IMR-90 (cell line): ENCODE results near the gene TMEM223. TPM values are rescaled to one million over a fixed set of nuclear protein-coding genes. Genes with fewer than 3 reads are reported as not detected.
A peak's percentile ranks its signal among the peaks of the same experiment; 100 is the strongest.

Experiments
- ATAC-seq: fragments of 200-7000 bp; cut with Tn5 transposase; 2 replicates; pipeline ENCODE4 v1.9.1; 2020; ENCODE audit warnings: low read depth, mild to moderate bottlenecking, moderate library complexity
- BruUV-seq: library from RNA; stranded (reverse); fragments of 400-500 nt; replicated peaks from 2 replicates; lab custom pipeline; 2021; lab: Mats Ljungman, UMichigan
- CTCF ChIA-PET: fragments of 300-600 bp; formaldehyde crosslinking; extraction: SDS; loops from one replicate; lab custom pipeline; 2021; ENCODE audit warnings: antibody characterized with exemption; lab: Yijun Ruan, JAX
- POLR2A ChIA-PET: fragments of 300-600 bp; sonication (Branson Sonifier 250); formaldehyde crosslinking; loops from one replicate; lab custom pipeline; 2022; ENCODE audit warnings: antibody characterized with exemption; ENCODE audit not compliant: unreplicated experiment; lab: Charles Lee
- DNase-seq: peaks from one replicate; pipeline ENCODE4 v3.0.0; 2013
- H2AFZ ChIP-seq: replicated peaks from 2 replicates; pipeline ENCODE3; 2013; ENCODE audit warnings: low read length, mild to moderate bottlenecking; ENCODE audit not compliant: poor library complexity
- H2AK5ac ChIP-seq: 2 replicates; pipeline ENCODE4 v1.6.1; 2013; ENCODE audit warnings: low read depth, low read length, inconsistent platforms
- H2AK9ac ChIP-seq: replicated peaks from 2 replicates; pipeline ENCODE3; 2013; ENCODE audit warnings: mild to moderate bottlenecking, low read depth, low read length, moderate library complexity; ENCODE audit not compliant: poor library complexity
- H2BK120ac ChIP-seq: 2 replicates; pipeline ENCODE4 v1.6.1; 2013; ENCODE audit warnings: low read depth, low read length, inconsistent platforms
- H2BK15ac ChIP-seq: 3 replicates; pipeline ENCODE4 v1.6.1; 2013; ENCODE audit warnings: low read depth, low read length, inconsistent platforms
- H2BK20ac ChIP-seq: 2 replicates; pipeline ENCODE4 v1.6.1; 2013; ENCODE audit warnings: low read depth, mild to moderate bottlenecking, inconsistent platforms, low read length, moderate library complexity
- H2BK5ac ChIP-seq: 2 replicates; pipeline ENCODE4 v1.6.1; 2013; ENCODE audit warnings: mild to moderate bottlenecking, low read depth, low read length, inconsistent platforms; ENCODE audit not compliant: poor library complexity, severe bottlenecking
- H3K14ac ChIP-seq: replicated peaks from 2 replicates; pipeline ENCODE4 v1.6.1; 2013; ENCODE audit warnings: low read depth, low read length, inconsistent platforms
- H3K18ac ChIP-seq: 2 replicates; pipeline ENCODE4 v1.6.1; 2013; ENCODE audit warnings: low read depth, low read length, control low read depth
- H3K23ac ChIP-seq: 2 replicates; pipeline ENCODE4 v1.6.1; 2013; ENCODE audit warnings: low read depth, low read length, inconsistent platforms
- H3K27ac ChIP-seq: 2 replicates; pipeline ENCODE4 v1.5.1; 2013; ENCODE audit warnings: mild to moderate bottlenecking, control low read depth, low read length; ENCODE audit not compliant: insufficient read depth
- H3K27me3 ChIP-seq: 2 replicates; pipeline ENCODE4 v1.6.1; 2013; ENCODE audit warnings: low read length; ENCODE audit not compliant: control insufficient read depth, insufficient read depth
- H3K36me3 ChIP-seq: 2 replicates; pipeline ENCODE4 v1.6.1; 2013; ENCODE audit warnings: low read length, mixed read lengths; ENCODE audit not compliant: control insufficient read depth, insufficient read depth
- H3K4ac ChIP-seq: 2 replicates; pipeline ENCODE4 v1.6.1; 2013; ENCODE audit warnings: low read depth, low read length, inconsistent platforms
- H3K4me1 ChIP-seq: 2 replicates; pipeline ENCODE4 v1.6.1; 2013; ENCODE audit warnings: low read length, mixed read lengths; ENCODE audit not compliant: control insufficient read depth, insufficient read depth
- H3K4me2 ChIP-seq: 2 replicates; pipeline ENCODE4 v1.6.1; 2013; ENCODE audit warnings: low read depth, mild to moderate bottlenecking, control low read depth, low read length, moderate library complexity
- H3K4me3 ChIP-seq: 2 replicates; pipeline ENCODE4 v1.5.1; 2013; ENCODE audit warnings: low read depth, mild to moderate bottlenecking, control low read depth, low read length, moderate library complexity; ENCODE audit not compliant: insufficient read depth
- H3K56ac ChIP-seq: 2 replicates; pipeline ENCODE4 v1.6.1; 2013; ENCODE audit warnings: low read length, inconsistent platforms; ENCODE audit not compliant: insufficient read depth; ENCODE audit errors: extremely low read depth
- H3K79me1 ChIP-seq, 2 experiments: 2 replicates each; pipeline ENCODE4 v1.6.1; 2013; ENCODE audit warnings: low read length in 2 of 2, inconsistent platforms in 1 of 2, low read depth in 1 of 2
- H3K9ac ChIP-seq: 2 replicates; pipeline ENCODE4 v1.6.1; 2013; ENCODE audit warnings: low read depth, low read length, control low read depth
- H3K9me1 ChIP-seq: 2 replicates; pipeline ENCODE4 v1.6.1; 2013; ENCODE audit warnings: low read length, inconsistent platforms; ENCODE audit not compliant: insufficient read depth
- H3K9me3 ChIP-seq: 2 replicates; pipeline ENCODE4 v1.6.1; 2013; ENCODE audit warnings: low read length; ENCODE audit not compliant: control insufficient read depth, insufficient read depth
- H4K20me1 ChIP-seq: 2 replicates; pipeline ENCODE4 v1.6.1; 2013; ENCODE audit warnings: low read length, inconsistent platforms; ENCODE audit not compliant: insufficient read depth
- H4K5ac ChIP-seq: 2 replicates; pipeline ENCODE4 v1.6.1; 2013; ENCODE audit warnings: mild to moderate bottlenecking, low read depth, low read length, control low read depth
- H4K8ac ChIP-seq, 2 experiments: 2 replicates each; pipeline ENCODE4 v1.6.1; 2013; ENCODE audit warnings: low read depth in 2 of 2, low read length in 2 of 2, control low read depth in 1 of 2, inconsistent platforms in 1 of 2
- H4K91ac ChIP-seq: 2 replicates; pipeline ENCODE4 v1.6.1; 2013; ENCODE audit warnings: low read depth, low read length, inconsistent platforms; ENCODE audit not compliant: insufficient read depth
- BHLHE40 ChIP-seq: fragments of 150-350 bp; IDR thresholded peaks from 2 replicates; pipeline ENCODE4 v1.6.1; 2016; ENCODE audit warnings: mild to moderate bottlenecking, low read depth, low read length
- CEBPB ChIP-seq: IDR thresholded peaks from 2 replicates; pipeline ENCODE4 v1.6.1; 2012; ENCODE audit warnings: low read depth, low read length, improper control_type of control experiment
- CHD1 ChIP-seq: IDR thresholded peaks from 2 replicates; pipeline ENCODE4 v1.6.1; 2012; ENCODE audit warnings: low read depth, low read length, improper control_type of control experiment
- FOS ChIP-seq: fragments of 150-350 bp; IDR thresholded peaks from 2 replicates; pipeline ENCODE4 v1.6.1; 2016; ENCODE audit warnings: low read depth, low read length
- MAFK ChIP-seq: IDR thresholded peaks from 2 replicates; pipeline ENCODE4 v1.6.1; 2012; ENCODE audit warnings: low read depth, low read length, improper control_type of control experiment
- MAZ ChIP-seq: IDR thresholded peaks from 2 replicates; pipeline ENCODE4 v1.6.1; 2012; ENCODE audit warnings: low read depth, mild to moderate bottlenecking, low read length, improper control_type of control experiment, moderate library complexity, borderline replicate concordance
- MXI1 ChIP-seq: IDR thresholded peaks from 2 replicates; pipeline ENCODE4 v1.6.1; 2012; ENCODE audit warnings: low read depth, mild to moderate bottlenecking, low read length, moderate library complexity, borderline replicate concordance
- NFE2L2 ChIP-seq: fragments of 150-350 bp; IDR thresholded peaks from 2 replicates; pipeline ENCODE4 v1.6.1; 2016; ENCODE audit warnings: low read depth, mild to moderate bottlenecking, low read length
- POLR2A ChIP-seq: IDR thresholded peaks from 2 replicates; pipeline ENCODE4 v1.6.1; 2012; ENCODE audit warnings: mild to moderate bottlenecking, low read depth, low read length
- RAD21 ChIP-seq: IDR thresholded peaks from 2 replicates; pipeline ENCODE4 v1.6.1; 2012; ENCODE audit warnings: low read length, improper control_type of control experiment
- RCOR1 ChIP-seq: IDR thresholded peaks from 2 replicates; pipeline ENCODE4 v1.6.1; 2012; ENCODE audit warnings: mild to moderate bottlenecking, low read length, improper control_type of control experiment; ENCODE audit not compliant: insufficient replicate concordance
- RFX5 ChIP-seq: IDR thresholded peaks from 2 replicates; pipeline ENCODE4 v1.8.0; 2012; ENCODE audit warnings: low read depth, mild to moderate bottlenecking, low read length, moderate library complexity
- SMC3 ChIP-seq: fragments of 150-350 bp; IDR thresholded peaks from 2 replicates; pipeline ENCODE4 v1.6.1; 2016; ENCODE audit warnings: low read depth, mild to moderate bottlenecking, antibody characterized with exemption, low read length, moderate library complexity
- WGBS, 2 experiments: methylation state at CpG; one replicate each; pipeline versions ENCODE4 v1.1.5 to v1.1.7; 2013; ENCODE audit warnings: missing lambda C conversion rate in 2 of 2; ENCODE audit not compliant: insufficient read length in 1 of 2; ENCODE audit errors: extremely low coverage in 2 of 2; 5-methylcytosine and 5-hydroxymethylcytosine counted together
- dilution Hi-C: fragments of 300-500 bp; cut with HindIII; formaldehyde crosslinking; loops from one replicate; pipeline ENCODE4 v1.14.3; 2018; ENCODE audit warnings: low sequenced_read_pairs; ENCODE audit not compliant: unreplicated experiment
- in situ Hi-C: fragments of 300-500 bp; cut with MboI; formaldehyde crosslinking; loops from 3 replicates; pipeline ENCODE4 v1.14.3; 2019; ENCODE audit warnings: low sequenced_read_pairs, inconsistent platforms, mixed read lengths
- intact Hi-C: fragments of 100-400 bp; cut with micrococcal nuclease; formaldehyde crosslinking; loops from 2 replicates; pipeline ENCODE4 v1.10.0; 2022
- polyA plus RNA-seq, 3 experiments: library from polyadenylated mRNA; depleted of rRNA; stranded (reverse); fragments of >200 nt; gene quantifications; 2 replicates each; pipeline ENCODE4 v1.2.3, GENCODE V29; 2012; ENCODE audit warnings: low replicate concordance in 1 of 3
- total RNA-seq: library from RNA; depleted of rRNA; stranded (reverse); fragments of >200 nt; gene quantifications from 2 replicates; pipeline ENCODE4 v1.2.3, GENCODE V29; 2012
- TF ChIP-seq, protein P1 (sequence below): conservative IDR thresholded peaks from 2 replicates; pipeline ENCODE4 v1.5.1; 2012; ENCODE audit warnings: mild to moderate bottlenecking, low read depth, low read length, improper control_type of control experiment
- TF ChIP-seq, protein P2 (sequence below): fragments of 150-350 bp; IDR thresholded peaks from 2 replicates; pipeline ENCODE4 v1.6.1; 2017; ENCODE audit warnings: mild to moderate bottlenecking, antibody characterized with exemption, low read length, low read depth

TMEM223 gene
- total and polyA plus RNA-seq, 2 of the 4 experiments (the other 2 are of a cell fraction) = 9.7 to 15.7 TPM

DNA sequence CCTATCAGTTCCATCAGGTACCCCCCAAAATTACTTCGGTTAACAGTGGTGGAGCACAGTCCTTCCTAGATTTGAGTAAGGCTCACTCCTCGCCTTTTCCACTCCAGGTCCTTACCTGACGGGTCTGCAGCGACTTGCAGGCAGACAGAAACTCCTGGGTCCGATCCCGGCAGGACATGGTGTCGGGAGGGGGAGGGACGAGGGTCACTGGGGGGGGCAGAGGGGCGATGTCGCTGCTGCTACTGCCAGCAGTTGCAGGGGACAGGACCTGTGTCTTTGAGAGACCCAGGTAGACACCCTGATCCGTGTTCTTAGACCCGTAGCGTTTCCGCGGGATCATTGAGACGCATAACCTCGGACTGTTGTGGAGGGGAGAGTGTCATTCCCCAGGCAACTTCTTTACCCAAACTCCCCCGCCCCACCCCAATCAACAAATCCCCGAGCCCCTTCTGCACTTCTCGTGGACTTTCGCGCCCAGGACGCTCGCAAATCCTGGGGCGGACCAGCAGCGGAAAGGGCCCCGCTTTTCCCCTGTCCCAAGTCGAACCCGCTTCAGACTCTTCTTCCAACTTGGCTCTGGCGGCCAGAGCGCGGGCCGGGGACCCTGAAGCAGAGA lies 39.2 kb upstream of the TMEM223 start:
- H3K23ac ChIP-seq = peak overlapping the region; percentile 82
- CTCF ChIA-PET = no interaction called here
- peak overlapping the region; percentile 47; the same call in 1 of the 2 replicates for H3K56ac ChIP-seq
- H3K9me3 ChIP-seq = no peaks in the 10 kb centered on the region
- peaks cover 12% of the 10 kb centered on the region for H3K4me1 ChIP-seq
- H2AFZ ChIP-seq = peak overlapping the region; percentile 99
- H3K9ac ChIP-seq = peak overlapping the region; percentile 82
- H2AK9ac ChIP-seq = peak overlapping the region; percentile 92
- in situ Hi-C loops (no loop called here), dilution Hi-C loops (no loop called here), intact Hi-C loops (no loop called here)
- H2BK5ac ChIP-seq = peak overlapping the region; percentile 64
- H3K36me3 ChIP-seq = peaks cover 37% of the 10 kb centered on the region
- no peak overlapping the region for H2BK20ac ChIP-seq
- peak overlapping the region; percentile 67 for H2AK5ac ChIP-seq
- H4K91ac ChIP-seq = no peak overlapping the region; the same call in 1 of the 2 replicates
- no peak overlapping the region for H2BK120ac ChIP-seq
- DNase-seq (no peak), ATAC-seq (peak; percentile 1; the same call in 1 of the 2 replicates)
- H4K8ac ChIP-seq = peak overlapping the region in 1 of 2 experiments; percentile 57; a peak in 1 of 4 replicates
- no peak overlapping the region for H3K18ac ChIP-seq
- peak overlapping the region; percentile 68; the same call in 1 of the 2 replicates for H3K14ac ChIP-seq
- no TSS peak for BruUV-seq
- H3K27ac ChIP-seq = peak overlapping the region; percentile 87
- H3K4ac ChIP-seq = peak overlapping the region; percentile 55
- WGBS, 2 experiments = 0% methylated on average over 6 of the region's 33 CpGs; no CpG with 5 or more reads in 1 of the 2 experiments
- H2BK15ac ChIP-seq = no peak overlapping the region
- no peaks in the 10 kb centered on the region for H3K27me3 ChIP-seq
- POLR2A ChIA-PET = interaction anchor here (1.8 kb wide), 1 partner anchor 10 kb away, joined by 16 read pairs; no protein-coding TSS in a partner anchor
- H3K4me2 ChIP-seq = peak overlapping the region; percentile 98
- no peak overlapping the region for H4K5ac ChIP-seq
- H4K20me1 ChIP-seq = peaks cover 38% of the 10 kb centered on the region; the same call in 1 of the 2 replicates
- H3K79me1 ChIP-seq = peaks cover 20 to 78% of the 10 kb centered on the region in 2 experiments; a peak in 3 of 4 replicates
- H3K9me1 ChIP-seq = peaks cover 4% of the 10 kb centered on the region; the same call in 1 of the 2 replicates
- H3K4me3 ChIP-seq = peak overlapping the region; percentile 77
- no peak for TF ChIP-seq MAZ
- TF ChIP-seq CEBPB = no peak
- no peak for TF ChIP-seq SMC3
- no peak for TF ChIP-seq CHD1
- TF ChIP-seq BHLHE40 = no peak
- TF ChIP-seq, protein P1, sequence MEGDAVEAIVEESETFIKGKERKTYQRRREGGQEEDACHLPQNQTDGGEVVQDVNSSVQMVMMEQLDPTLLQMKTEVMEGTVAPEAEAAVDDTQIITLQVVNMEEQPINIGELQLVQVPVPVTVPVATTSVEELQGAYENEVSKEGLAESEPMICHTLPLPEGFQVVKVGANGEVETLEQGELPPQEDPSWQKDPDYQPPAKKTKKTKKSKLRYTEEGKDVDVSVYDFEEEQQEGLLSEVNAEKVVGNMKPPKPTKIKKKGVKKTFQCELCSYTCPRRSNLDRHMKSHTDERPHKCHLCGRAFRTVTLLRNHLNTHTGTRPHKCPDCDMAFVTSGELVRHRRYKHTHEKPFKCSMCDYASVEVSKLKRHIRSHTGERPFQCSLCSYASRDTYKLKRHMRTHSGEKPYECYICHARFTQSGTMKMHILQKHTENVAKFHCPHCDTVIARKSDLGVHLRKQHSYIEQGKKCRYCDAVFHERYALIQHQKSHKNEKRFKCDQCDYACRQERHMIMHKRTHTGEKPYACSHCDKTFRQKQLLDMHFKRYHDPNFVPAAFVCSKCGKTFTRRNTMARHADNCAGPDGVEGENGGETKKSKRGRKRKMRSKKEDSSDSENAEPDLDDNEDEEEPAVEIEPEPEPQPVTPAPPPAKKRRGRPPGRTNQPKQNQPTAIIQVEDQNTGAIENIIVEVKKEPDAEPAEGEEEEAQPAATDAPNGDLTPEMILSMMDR = no peak
- TF ChIP-seq MXI1 = no peak
- no peak for TF ChIP-seq POLR2A
- TF ChIP-seq, protein P2, sequence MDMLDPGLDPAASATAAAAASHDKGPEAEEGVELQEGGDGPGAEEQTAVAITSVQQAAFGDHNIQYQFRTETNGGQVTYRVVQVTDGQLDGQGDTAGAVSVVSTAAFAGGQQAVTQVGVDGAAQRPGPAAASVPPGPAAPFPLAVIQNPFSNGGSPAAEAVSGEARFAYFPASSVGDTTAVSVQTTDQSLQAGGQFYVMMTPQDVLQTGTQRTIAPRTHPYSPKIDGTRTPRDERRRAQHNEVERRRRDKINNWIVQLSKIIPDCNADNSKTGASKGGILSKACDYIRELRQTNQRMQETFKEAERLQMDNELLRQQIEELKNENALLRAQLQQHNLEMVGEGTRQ = no peak
- TF ChIP-seq NFE2L2 = no peak
- no peak for TF ChIP-seq RAD21
- no peak for TF ChIP-seq RCOR1
- TF ChIP-seq RFX5 = no peak
- TF ChIP-seq MAFK = no peak
- no peak for TF ChIP-seq FOS
